Naive thymus-derived CD8-positive, alpha-beta T cell (primary cell): ENCODE data around the gene PTGER4. TPM values are rescaled to one million over a fixed set of nuclear protein-coding genes. Genes with fewer than 3 reads are reported as not detected.

Experiments used
- ATAC-seq, 2 donors: fragments of 150-1000 bp; cut with Tn5 transposase in 1 of 2; sonication (Bioruptor Pico), chemical (Tn5 transposase) in 1 of 2; 1 replicate in 1 of 2; 2 replicates in 1 of 2; pipeline ENCODE4 v1.10.0; 2021; ENCODE audit warnings: mild to moderate bottlenecking in 2 of 2, moderate library complexity in 2 of 2
- POLR2A ChIA-PET: fragments of 350-600 bp; sonication (Branson Sonifier 250); formaldehyde crosslinking; loops from one replicate; lab custom pipeline; 2021; ENCODE audit warnings: antibody characterized with exemption; lab: Charles Lee
- DNase-seq, 10 donors: peaks; one replicate each; pipeline versions ENCODE4 v3.0.0 to v3.0.0-alpha.2; 2020 to 2022
- H3K27ac Mint-ChIP-seq, 10 donors: one replicate each; pipeline ENCODE4 v1.8.0; 2020 to 2022; ENCODE audit warnings: mild to moderate bottlenecking in 10 of 10, mixed read lengths in 10 of 10, moderate library complexity in 4 of 10, inconsistent platforms in 1 of 10
- H3K27me3 Mint-ChIP-seq, 5 donors: one replicate each; pipeline ENCODE4 v1.8.0; 2021 to 2022; ENCODE audit warnings: mixed read lengths in 5 of 5
- H3K36me3 Mint-ChIP-seq, 3 donors: one replicate each; pipeline ENCODE4 v1.8.0; 2020 to 2022; ENCODE audit warnings: mixed read lengths in 3 of 3, mild to moderate bottlenecking in 2 of 3, inconsistent platforms in 1 of 3
- H3K4me1 Mint-ChIP-seq, 4 donors: one replicate each; pipeline ENCODE4 v1.8.0; 2021 to 2022; ENCODE audit warnings: mixed read lengths in 4 of 4
- H3K4me3 Mint-ChIP-seq, 10 donors: one replicate each; pipeline ENCODE4 v1.8.0; 2020 to 2022; ENCODE audit warnings: mild to moderate bottlenecking in 10 of 10, mixed read lengths in 10 of 10, moderate library complexity in 6 of 10, inconsistent platforms in 1 of 10
- H3K9me3 Mint-ChIP-seq, 9 donors: one replicate each; pipeline ENCODE4 v1.8.0; 2020 to 2022; ENCODE audit warnings: mixed read lengths in 9 of 9, mild to moderate bottlenecking in 3 of 9, inconsistent platforms in 1 of 9, moderate library complexity in 1 of 9
- polyA plus RNA-seq, 3 donors: library from polyadenylated mRNA; unstranded; fragments of 300-500 nt; fragmentation: Illumina TruSeq; gene quantifications; one replicate each; pipeline ENCODE4 v1.2.3, GENCODE V29; 2021
- total RNA-seq, 8 experiments: library from RNA in 2 of 8; stranded (reverse) in 2 of 8; gene quantifications; one replicate each; pipeline ENCODE4 v1.2.3 and lab custom pipeline; 2021 to 2026

The PTGER4 gene
- total and polyA plus RNA-seq, 5 experiments from 2014 or later = 28.2 to 43.8 (median 36.0) TPM

GRCh38 chr5:40682154-40683017 lies 2.7 kb downstream of the PTGER4 start:
- H3K4me3 Mint-ChIP-seq = peak overlapping the region; percentile 90 to 100 (median 97)
- DNase-seq = peak in 1 of 10 donors; percentile 53
- peaks cover 36 to 80% (median 55%) of the 10 kb centered on the region in 4 donors for H3K4me1 Mint-ChIP-seq
- peak in 1 of 2 donors; percentile 3 for ATAC-seq
- no peaks in the 10 kb centered on the region for H3K27me3 Mint-ChIP-seq
- peak overlapping the region; percentile 92 to 99 (median 98) for H3K27ac Mint-ChIP-seq
- POLR2A ChIA-PET = interaction anchor here (0.6 to 9.7 kb wide), 6 partner anchors 25 to 275 kb away, joined by 3 to 140 read pairs (median 4); no protein-coding TSS in a partner anchor
- peaks cover 9 to 33% (median 12%) of the 10 kb centered on the region in 3 donors for H3K36me3 Mint-ChIP-seq
- peaks cover 0 to 2% (median 0%) of the 10 kb centered on the region in 9 donors for H3K9me3 Mint-ChIP-seq

- Mint-ChIP-seq H3K27ac (peak overlapping the region; percentile 92 to 99 (median 98)), H3K27me3 (no peaks in the 10 kb centered on the region), H3K4me1 (peaks cover 39 to 85% (median 58%) of the 10 kb centered on the region in 4 donors), H3K9me3 (peaks cover 0 to 2% (median 0%) of the 10 kb centered on the region in 9 donors), H3K4me3 (peak overlapping the region; percentile 90 to 100 (median 97)), H3K36me3 (peaks cover 9 to 42% (median 12%) of the 10 kb centered on the region in 3 donors)
- POLR2A ChIA-PET = interaction anchor here (1.2 to 9.7 kb wide), 2 partner anchors 32 to 735 kb away, joined by 3 to 140 read pairs; no protein-coding TSS in a partner anchor
- no peak for DNase-seq
- ATAC-seq = no peak
Observed at GRCh38 chr5:40683305-40683704, 3.6 kb downstream of the PTGER4 start.

- H3K4me3 Mint-ChIP-seq = peak overlapping the region; percentile 62 to 100 (median 92)
- H3K36me3 Mint-ChIP-seq = peaks cover 9 to 58% (median 12%) of the 10 kb centered on the region in 3 donors
- H3K9me3 Mint-ChIP-seq = peaks cover 0 to 2% (median 0%) of the 10 kb centered on the region in 9 donors
- no peaks in the 10 kb centered on the region for H3K27me3 Mint-ChIP-seq
- ATAC-seq (no peak), DNase-seq (no peak)
- POLR2A ChIA-PET = interaction anchor here (0.7 to 1.2 kb wide), 3 partner anchors 32 to 248 kb away, joined by 3 to 7 read pairs (median 3); no protein-coding TSS in a partner anchor
- peaks cover 29 to 88% (median 67%) of the 10 kb centered on the region in 4 donors for H3K4me1 Mint-ChIP-seq
- H3K27ac Mint-ChIP-seq = peak overlapping the region; percentile 54 to 99 (median 94)
Observed at GRCh38 chr5:40685193-40685592, 5.5 kb downstream of the PTGER4 start.

GRCh38 chr5:40685976-40686486 lies 6.3 kb downstream of the PTGER4 start:
- DNase-seq (no peak), ATAC-seq (no peak)
- peaks cover 9 to 63% (median 16%) of the 10 kb centered on the region in 3 donors for H3K36me3 Mint-ChIP-seq
- H3K4me3 Mint-ChIP-seq = peak overlapping the region; percentile 62 to 100 (median 92)
- H3K9me3 Mint-ChIP-seq = peaks cover 0 to 2% (median 0%) of the 10 kb centered on the region in 9 donors
- no peaks in the 10 kb centered on the region for H3K27me3 Mint-ChIP-seq
- POLR2A ChIA-PET = interaction anchor here (0.7 to 1.2 kb wide), 4 partner anchors 31 to 279 kb away, joined by 3 to 7 read pairs (median 4); no protein-coding TSS in a partner anchor
- peaks cover 26 to 92% (median 73%) of the 10 kb centered on the region in 4 donors for H3K4me1 Mint-ChIP-seq
- peak overlapping the region; percentile 86 to 99 (median 95) for H3K27ac Mint-ChIP-seq

DNA sequence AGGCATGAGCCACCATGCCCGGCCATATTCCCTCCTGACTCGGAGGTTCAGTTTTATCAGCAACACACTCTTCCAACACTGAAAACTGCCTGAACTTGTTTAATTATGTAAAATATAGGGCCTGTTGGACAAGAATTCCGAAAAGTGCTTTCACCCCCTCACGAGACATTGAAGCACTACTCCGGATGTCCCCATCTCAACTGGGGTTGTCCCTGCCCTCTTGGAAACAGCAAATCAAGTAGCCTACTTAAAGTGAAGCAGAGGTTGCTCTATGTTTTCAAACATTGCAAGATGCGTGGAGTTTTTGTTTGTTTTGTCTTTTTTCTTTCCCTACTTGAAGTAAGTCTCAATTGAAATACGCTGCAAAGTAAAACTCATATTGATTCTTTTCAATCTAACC lies 7.6 kb downstream of the PTGER4 start:
- Mint-ChIP-seq H3K9me3 (no peaks in the 10 kb centered on the region), H3K27ac (peak overlapping the region; percentile 92 to 99 (median 96)), H3K4me1 (peaks cover 28 to 90% (median 82%) of the 10 kb centered on the region in 4 donors), H3K36me3 (peaks cover 0 to 64% (median 11%) of the 10 kb centered on the region in 3 donors), H3K27me3 (no peaks in the 10 kb centered on the region), H3K4me3 (peak overlapping the region; percentile 75 to 100 (median 92))
- ATAC-seq (peak; percentile 28 to 34), DNase-seq (peak in 5 of 10 donors; percentile 9 to 59 (median 43))
- POLR2A ChIA-PET = no interaction called here

DNA sequence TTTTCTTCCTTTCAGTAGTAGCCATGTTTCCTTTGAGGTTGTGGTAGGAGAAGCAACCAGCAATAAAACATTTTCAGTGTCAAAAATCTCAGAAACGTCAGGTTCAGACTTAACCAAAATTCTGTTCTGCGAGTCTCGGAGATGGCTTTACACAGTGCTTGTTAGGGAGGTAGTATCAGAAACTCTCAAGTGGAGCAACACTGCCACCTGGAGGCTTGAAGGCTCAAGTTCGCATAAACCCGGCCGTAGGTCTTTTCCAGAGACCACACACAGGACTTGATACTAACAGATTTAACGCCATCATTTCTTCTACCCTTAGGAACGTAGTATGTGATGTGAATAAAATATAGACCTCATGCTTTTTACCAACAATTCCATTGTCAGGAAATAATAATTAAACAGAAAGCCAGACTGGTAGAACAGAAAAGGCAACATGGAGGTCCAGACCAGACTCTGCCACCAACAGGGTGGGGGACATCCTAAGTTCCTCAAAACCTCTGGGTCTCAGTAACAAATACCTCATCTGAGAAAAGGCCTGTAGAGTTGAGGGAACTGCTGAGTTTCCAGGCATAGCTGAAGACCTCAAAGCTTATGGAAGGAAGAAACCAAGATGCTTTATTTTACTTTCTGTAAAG lies 8.5 kb downstream of the PTGER4 start:
- peak overlapping the region; percentile 75 to 100 (median 92) for H3K4me3 Mint-ChIP-seq
- no peaks in the 10 kb centered on the region for H3K27me3 Mint-ChIP-seq
- H3K9me3 Mint-ChIP-seq = no peaks in the 10 kb centered on the region
- peaks cover 29 to 83% (median 81%) of the 10 kb centered on the region in 4 donors for H3K4me1 Mint-ChIP-seq
- H3K36me3 Mint-ChIP-seq = peaks cover 0 to 69% (median 11%) of the 10 kb centered on the region in 3 donors
- peak; percentile 62 to 92 (median 86) for DNase-seq
- POLR2A ChIA-PET = no interaction called here
- peak; percentile 66 to 71 for ATAC-seq
- peak overlapping the region; percentile 88 to 99 (median 96) for H3K27ac Mint-ChIP-seq

- ATAC-seq = no peak
- H3K27ac Mint-ChIP-seq = peak overlapping the region in 8 of 10 donors; percentile 20 to 99 (median 92)
- peaks cover 26 to 77% (median 77%) of the 10 kb centered on the region in 4 donors for H3K4me1 Mint-ChIP-seq
- peak overlapping the region in 7 of 10 donors; percentile 3 to 100 (median 94) for H3K4me3 Mint-ChIP-seq
- POLR2A ChIA-PET = no interaction called here
- peaks cover 0 to 70% (median 12%) of the 10 kb centered on the region in 3 donors for H3K36me3 Mint-ChIP-seq
- H3K27me3 Mint-ChIP-seq = no peaks in the 10 kb centered on the region
- no peaks in the 10 kb centered on the region for H3K9me3 Mint-ChIP-seq
- DNase-seq = no peak
Observed at GRCh38 chr5:40688996-40689395, 9.3 kb downstream of the PTGER4 start.

DNA sequence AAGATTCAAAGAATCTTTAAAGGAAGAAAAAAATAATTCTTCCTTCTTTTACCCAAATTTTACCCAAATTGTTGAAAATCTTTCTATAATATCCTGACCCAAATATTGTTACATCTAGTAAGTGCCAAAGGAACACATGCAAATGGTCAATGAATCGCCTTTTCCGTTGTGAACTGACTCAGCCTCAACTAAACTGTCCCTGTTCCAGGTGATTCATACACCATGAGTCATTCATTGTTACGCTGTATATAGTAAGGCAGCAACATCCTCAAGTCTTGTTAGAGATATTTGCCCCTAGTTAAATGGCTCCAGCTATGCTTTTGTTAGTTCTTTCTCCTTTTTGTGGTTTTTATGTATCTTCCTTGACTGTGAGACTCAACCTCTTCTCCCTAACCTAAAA lies 9.7 kb downstream of the PTGER4 start:
- POLR2A ChIA-PET = no interaction called here
- Mint-ChIP-seq H3K27ac (peak overlapping the region in 8 of 10 donors; percentile 5 to 93 (median 78)), H3K27me3 (no peaks in the 10 kb centered on the region), H3K36me3 (peaks cover 0 to 74% (median 16%) of the 10 kb centered on the region in 3 donors), H3K9me3 (no peaks in the 10 kb centered on the region), H3K4me1 (peaks cover 25 to 73% (median 73%) of the 10 kb centered on the region in 4 donors), H3K4me3 (peak overlapping the region in 6 of 10 donors; percentile 39 to 100 (median 57))
- peak in 1 of 10 donors; percentile 19 for DNase-seq
- ATAC-seq = peak in 1 of 2 donors; percentile 27

- ATAC-seq = no peak
- peaks cover 0 to 78% (median 24%) of the 10 kb centered on the region in 3 donors for H3K36me3 Mint-ChIP-seq
- POLR2A ChIA-PET = interaction anchor here (0.6 kb wide), 1 partner anchor 532 kb away, joined by 3 read pairs; no protein-coding TSS in a partner anchor
- H3K27me3 Mint-ChIP-seq = no peaks in the 10 kb centered on the region
- H3K4me3 Mint-ChIP-seq = peak overlapping the region in 5 of 10 donors; percentile 3 to 57 (median 48)
- DNase-seq = no peak
- H3K27ac Mint-ChIP-seq = peak overlapping the region in 9 of 10 donors; percentile 5 to 92 (median 69)
- H3K9me3 Mint-ChIP-seq = no peaks in the 10 kb centered on the region
- H3K4me1 Mint-ChIP-seq = peaks cover 24 to 72% (median 68%) of the 10 kb centered on the region in 4 donors
Observed at GRCh38 chr5:40690267-40690666, 10.6 kb downstream of the PTGER4 start.

GRCh38 chr5:40691894-40692293 lies 12.2 kb downstream of the PTGER4 start:
- peak overlapping the region in 2 of 10 donors; percentile 18 to 40 for H3K4me3 Mint-ChIP-seq
- H3K36me3 Mint-ChIP-seq = peaks cover 0 to 83% (median 36%) of the 10 kb centered on the region in 3 donors
- ATAC-seq (peak in 1 of 2 donors; percentile 4), DNase-seq (no peak)
- no peaks in the 10 kb centered on the region for H3K27me3 Mint-ChIP-seq
- H3K27ac Mint-ChIP-seq = peak overlapping the region in 9 of 10 donors; percentile 27 to 92 (median 70)
- H3K9me3 Mint-ChIP-seq = no peaks in the 10 kb centered on the region
- peaks cover 20 to 60% (median 56%) of the 10 kb centered on the region in 4 donors for H3K4me1 Mint-ChIP-seq
- POLR2A ChIA-PET = interaction anchor here (0.6 kb wide), 1 partner anchor 100 kb away, joined by 5 read pairs; no protein-coding TSS in a partner anchor

DNA sequence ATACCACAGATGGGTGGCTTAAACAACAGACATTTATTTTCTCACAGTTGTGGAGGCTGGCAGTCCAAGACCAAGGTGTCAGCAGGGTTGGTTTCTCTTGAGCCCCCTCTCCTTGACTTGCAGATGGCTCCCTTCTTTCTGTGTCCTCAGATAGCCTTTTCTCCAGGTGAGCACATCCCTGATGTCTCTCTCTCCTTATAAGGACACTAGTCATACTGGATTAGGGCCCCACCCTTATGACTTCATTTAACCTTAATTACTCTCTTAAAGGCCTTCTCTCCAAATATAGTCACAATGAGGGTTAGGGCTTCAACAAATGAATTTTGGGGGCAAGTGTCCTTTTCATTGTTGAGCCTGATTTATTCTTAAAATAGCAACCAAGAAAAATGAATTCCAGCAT lies 14.7 kb downstream of the PTGER4 start:
- POLR2A ChIA-PET = no interaction called here

More for the DNA sequence above, 14.7 kb downstream of the PTGER4 start:
- Mint-ChIP-seq H3K27me3 (no peaks in the 10 kb centered on the region), H3K4me1 (peaks cover 14 to 38% (median 31%) of the 10 kb centered on the region in 4 donors), H3K27ac (peak overlapping the region in 5 of 10 donors; percentile 13 to 77 (median 25)), H3K36me3 (peaks cover 12 to 79% (median 51%) of the 10 kb centered on the region in 3 donors), H3K4me3 (no peak overlapping the region), H3K9me3 (peaks cover 0 to 2% (median 0%) of the 10 kb centered on the region in 9 donors)
- DNase-seq (no peak), ATAC-seq (no peak)
